Activated naive CD4-positive, alpha-beta T cell treated with Interleukin-2 at 50 U/mL for 16 hours (primary cell): ENCODE measurements around the gene SMIM9.
"Not testable (repeated sequence)": the region's sequence is repeated elsewhere in the genome, so short reads cannot be mapped to it uniquely, and the experiment has no call there.

Source experiments
- DNase-seq: peaks from one replicate; pipeline ENCODE4 v3.0.0-alpha.2; 2020

SMIM9 gene

DNA sequence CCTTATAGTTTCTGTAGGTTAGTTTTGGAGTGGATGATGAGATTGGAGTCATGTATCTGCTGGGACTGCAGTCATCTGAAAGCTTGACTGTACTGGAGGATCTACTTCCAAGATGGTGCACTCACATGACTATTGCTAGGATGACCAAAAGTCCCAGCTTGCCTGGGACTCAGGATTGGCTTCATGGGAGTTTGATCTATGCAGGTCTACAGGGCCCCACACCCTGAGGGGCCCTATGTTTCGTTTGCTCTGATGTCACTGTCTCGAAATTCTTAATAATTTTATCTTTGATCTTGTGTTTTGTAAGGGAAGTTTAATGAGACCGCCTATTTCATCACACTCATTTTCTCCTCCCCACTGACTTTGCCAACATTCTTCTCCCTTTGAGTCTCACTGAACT is at the start of gene SMIM9:
TSS of gene SMIM9 (minus strand) at position 101 of the 400 bp plus-strand sequence. CDS start 3,806 bp downstream, outside the sequence.
- no peak for DNase-seq

DNA sequence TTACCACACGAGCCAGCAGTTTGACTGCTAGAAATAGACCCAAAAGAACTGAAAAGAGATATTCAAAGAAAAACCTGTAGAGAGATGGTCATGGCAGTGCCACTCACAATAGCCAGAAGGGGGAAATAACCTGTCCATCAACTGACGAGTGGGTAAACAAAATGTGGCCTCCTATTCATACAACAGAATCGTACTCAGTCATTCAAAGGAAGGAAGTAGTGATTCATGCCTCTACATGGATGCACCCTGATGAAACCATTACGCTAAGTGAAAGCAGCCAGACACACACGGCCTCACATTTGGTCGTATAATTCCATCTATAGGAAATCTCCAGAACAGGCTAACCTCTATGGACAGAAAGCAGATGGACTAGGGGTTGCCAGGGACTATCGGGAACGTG is 49.6 kb upstream of the SMIM9 start:
- DNase-seq: not testable (repeated sequence)

DNA sequence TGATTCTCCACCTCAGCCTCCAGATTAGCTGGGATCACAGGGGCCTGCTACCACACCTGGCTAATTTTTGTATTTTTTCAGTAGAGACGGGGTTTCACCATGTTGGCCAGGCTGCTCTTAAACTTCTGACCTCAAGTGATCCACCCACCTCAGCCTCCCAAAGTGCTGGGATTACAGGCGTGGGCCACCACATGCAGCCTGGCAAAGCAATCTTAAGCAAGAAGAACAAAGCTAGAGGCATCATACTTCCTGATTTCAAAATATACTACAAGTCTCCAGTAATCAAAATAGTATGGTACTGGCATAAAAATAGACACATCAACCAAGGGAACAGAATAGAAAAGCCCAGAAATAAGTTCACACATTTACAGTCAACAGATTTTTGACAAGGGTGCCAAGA is 38.9 kb upstream of the SMIM9 start:
- DNase-seq: no peak

DNA sequence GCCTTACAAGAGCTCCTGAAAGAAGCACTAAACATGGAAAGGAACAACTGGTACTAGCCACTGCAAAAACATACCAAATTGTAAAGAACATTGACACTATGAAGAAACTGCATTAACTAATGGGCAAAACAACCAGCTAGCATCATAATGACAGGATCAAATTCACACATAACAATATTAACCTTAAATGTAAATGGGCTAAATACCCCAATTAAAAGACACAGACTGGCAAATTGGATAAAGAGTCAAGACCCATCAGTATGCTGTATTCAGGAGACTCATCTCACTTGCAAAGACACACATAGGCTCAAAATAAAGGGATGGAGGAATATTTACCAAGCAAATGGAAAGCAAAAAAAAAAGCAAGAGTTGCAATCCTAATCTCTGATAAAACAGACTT is 34.1 kb upstream of the SMIM9 start:
- not testable (repeated sequence) for DNase-seq

DNA sequence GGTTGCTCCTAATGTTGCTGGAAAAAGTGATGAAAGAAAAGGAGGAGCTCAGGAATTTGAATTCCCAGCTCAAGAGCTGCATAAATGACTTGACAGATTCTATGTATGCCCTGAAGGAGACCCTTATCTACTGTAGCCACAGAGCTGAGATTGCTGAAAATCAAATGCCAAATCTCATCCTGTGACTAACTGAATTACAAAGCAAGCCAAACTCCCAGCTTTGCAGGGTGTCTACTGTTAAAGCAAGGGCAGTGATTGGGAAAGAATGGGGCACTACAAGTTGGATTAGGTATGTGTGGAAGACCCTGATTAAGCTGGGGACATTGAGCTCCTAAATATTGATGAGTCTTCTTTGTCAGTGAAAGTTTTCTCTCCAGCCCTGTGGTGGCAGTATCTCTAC is 20.8 kb upstream of the SMIM9 start:
- DNase-seq: no peak

DNA sequence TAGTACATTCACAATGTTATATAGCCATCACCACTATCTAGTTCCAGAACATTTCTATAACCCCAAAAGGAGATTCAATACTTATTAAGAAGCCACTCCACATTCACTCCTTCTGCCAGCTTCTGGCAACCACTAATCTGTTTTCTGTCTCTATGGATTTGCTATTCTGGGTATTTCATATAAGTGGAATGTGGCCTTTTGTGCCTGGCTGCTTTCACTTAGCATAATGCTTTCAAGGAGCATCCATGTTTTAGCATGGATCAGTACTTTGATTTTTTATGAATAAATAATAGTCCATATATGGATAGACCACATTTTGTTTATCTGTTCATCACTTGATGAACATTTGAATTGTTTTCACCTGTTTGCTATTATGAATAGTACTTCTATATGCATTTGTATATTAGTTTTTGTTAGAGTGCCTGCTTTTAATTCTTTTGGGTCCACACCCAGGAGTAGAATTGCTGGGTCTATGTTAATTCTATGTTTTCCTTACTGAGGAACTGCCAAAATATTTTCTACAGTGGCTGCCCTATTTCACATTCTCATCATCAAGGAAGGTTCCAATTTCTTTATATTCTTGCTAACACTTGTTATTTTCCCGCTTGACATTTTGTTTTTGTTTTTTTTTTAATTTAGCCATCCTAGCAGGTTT is 16.6 kb upstream of the SMIM9 start:
- no peak for DNase-seq

DNA sequence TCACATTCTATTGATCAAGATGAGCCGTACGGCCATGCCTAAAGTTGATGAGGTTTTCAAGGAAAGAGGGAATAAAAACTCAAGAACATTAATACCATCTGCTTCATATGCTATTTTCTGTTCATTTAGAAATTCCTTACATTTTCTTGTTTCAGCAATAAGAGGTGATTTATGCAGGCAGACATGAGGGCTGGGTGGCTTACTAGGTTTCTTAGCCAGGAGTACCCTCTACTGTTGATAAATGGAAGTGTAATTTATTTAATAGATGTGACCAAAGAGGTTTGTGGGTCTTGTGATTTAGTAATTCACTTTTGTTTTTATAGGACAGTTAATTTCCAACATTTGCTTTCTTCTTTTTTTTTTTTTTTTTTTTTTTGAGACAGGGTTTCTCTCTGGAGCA is 6.4 kb upstream of the SMIM9 start:
- DNase-seq: no peak

DNA sequence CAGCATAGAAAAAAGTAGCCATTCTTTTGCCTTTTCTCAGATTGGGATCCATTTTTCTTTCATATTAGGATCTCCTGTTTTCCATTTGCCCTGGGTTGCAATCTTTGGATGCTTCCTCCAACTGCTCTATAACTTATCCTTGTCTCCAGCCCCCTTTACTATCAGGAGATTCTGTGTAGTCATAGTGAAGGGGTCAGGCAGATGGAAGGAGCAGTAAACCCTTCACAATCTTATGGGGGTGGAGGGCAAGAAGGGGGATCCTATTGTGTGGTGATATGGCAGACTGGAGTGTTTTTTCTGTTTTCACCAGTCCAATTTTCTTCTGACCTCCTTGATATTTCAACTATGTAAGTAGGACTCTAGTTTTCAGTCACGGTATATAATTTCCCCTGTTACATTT is 1.7 kb upstream of the SMIM9 start:
- DNase-seq: no peak

DNA sequence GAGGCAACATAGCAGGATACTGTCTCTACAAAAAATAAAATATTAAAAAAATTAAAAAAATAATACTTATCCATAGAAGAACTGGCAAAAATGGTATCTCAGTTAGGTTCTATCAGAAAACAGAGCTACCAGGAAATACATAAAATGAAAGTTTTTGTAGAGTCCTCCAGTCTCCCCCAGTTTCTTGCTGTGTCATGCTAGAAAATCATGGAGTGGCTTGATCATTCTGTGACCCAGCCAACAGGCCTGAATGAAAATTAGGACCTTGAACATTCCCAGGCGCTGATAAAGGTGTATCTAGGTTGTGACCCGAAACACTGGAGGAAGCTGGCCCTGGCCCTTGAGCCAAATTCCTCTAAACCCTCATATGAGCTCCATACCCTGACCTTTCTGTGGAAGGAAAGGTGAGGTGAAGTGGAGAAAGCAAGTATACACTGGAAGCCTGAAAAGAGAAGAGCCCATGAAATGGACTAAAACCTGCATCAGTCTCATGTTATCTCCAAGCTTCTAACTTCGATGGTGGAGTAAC is 652 bp downstream of the SMIM9 start:
- no peak for DNase-seq

DNA sequence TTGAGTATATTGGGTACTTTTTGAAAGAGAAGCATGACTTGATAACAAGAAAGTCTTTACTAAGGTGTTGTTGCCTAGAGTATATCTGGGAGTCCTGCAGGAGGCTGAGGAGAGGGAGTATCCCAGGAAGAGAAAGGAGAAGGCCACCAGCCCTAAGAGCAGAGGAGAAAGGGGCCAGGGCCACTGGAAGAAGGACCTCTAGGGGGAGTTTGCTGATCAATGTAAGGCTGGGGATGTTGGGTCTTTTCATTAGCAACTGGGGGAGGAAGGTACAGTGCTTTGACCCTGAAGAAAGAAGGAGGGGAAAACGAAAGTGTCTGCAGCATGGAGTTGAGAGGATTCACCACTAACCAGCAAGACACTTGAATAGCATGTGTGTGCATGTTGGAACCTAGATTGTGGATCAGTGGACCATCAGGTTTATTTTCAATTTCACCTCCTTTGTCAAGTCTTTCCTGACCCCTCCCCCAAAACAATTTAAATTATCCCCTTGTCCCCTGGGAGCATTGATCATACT is 4.5 kb downstream of the SMIM9 start:
- DNase-seq: no peak

DNA sequence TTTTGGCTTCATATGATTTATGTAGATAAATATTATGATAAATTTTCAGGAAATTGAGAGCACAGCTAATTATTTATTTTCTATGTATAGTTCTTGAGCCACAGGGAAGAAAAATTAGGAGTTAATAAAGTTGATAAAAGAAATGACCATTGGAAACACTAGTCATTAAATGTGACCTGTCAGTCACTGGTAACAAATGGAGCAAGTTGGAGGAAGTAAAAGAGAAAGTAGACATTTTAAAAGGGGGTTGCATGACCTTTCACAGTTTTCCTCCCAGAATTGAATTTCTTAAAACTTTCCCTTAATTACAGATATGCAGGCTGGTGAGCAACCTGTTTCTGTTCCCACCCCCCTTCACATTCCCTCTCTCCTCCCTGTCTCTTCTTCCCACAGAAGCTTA is 5.3 kb downstream of the SMIM9 start:
- no peak for DNase-seq

DNA sequence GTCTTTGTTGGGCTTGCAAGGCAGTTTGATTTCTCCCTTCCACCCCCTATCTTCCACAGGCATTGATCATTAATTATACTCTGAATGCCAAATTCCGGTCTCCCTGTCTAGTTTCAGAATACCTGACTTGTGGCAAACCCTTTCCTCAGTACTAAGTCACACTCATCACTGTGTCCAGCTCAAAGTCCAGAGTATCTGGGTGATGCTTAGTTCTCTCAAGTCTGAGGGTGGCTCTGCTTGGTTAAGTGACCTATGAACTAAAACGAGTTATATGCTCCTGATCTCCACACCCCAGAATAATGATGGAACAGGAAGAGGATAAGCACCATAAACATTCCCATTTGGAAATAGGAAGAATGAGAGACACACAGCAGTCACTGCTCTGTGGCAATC is 6.5 kb downstream of the SMIM9 start:
- no peak for DNase-seq

DNA sequence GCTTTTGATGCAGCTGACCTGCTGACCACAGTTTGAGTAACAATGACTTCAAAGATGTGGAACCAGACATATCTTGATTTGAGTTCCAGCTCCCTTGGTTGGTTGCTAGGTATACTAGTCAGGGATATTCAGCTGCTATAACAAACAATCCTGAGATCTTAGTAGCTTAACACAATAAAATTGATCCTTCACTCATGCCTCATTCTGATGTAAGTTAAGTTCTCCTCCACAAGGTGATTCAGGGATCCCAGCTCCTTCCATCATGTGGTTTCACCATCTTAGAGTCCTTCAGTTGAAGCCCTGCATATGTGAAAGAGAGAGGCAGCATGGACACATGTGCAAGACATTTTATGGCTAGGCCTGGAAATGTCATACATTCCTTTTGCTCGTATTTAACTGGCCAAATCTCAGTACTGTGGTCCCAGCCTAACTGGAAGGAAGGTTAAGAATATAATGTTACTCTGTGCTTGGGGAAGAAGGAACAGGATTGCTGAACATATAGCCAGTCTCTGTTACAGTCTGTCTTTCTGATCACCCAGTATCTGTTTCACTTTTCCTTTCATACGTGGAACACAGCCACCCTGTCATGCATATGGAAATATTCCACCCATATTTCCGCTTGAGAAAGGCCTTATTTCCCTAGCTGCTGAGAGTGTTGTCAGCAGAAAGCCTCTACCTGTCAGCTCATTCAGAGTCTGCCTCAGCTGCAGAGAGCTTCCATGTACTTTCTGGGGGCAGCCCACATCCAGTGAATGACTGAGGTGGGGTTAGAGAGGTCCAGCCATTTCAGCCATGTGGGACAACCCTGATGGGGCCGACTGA is 7.1 kb downstream of the SMIM9 start:
- no peak for DNase-seq

DNA sequence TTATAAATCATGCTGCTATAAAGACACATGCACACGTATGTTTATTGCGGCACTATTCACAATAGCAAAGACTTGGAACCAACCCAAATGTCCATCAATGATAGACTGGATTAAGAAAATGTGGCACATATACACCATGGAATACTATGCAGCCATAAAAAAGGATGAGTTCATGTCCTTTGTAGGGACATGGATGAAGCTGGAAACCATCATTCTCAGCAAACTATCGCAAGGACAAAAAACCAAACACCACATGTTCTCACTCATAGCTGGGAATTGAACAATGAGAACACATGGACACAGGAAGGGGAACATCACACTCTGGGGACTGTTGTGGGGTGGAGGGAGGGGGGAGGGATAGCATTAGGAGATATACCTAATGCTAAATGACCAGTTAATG is 8.9 kb downstream of the SMIM9 start:
- not testable (repeated sequence) for DNase-seq

DNA sequence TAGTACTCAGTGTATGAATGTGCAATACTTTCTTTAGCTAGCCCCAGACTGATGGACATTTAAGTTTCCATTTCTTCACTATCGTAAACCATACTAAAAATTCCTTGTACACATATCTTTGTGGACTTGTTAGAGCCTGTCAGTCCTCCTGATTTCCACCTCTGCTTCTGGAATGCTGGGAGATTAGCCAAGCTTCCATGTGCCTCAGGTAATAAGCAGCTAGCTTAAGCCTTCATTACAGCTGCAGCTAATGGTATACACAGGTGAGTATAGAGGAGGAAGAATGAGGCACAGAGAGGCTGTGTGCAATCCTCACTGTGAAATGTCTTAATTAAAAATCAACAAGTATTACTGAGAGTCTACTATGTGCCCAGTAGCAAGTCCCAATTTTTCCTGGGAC is 9.8 kb downstream of the SMIM9 start:
- DNase-seq: no peak

DNA sequence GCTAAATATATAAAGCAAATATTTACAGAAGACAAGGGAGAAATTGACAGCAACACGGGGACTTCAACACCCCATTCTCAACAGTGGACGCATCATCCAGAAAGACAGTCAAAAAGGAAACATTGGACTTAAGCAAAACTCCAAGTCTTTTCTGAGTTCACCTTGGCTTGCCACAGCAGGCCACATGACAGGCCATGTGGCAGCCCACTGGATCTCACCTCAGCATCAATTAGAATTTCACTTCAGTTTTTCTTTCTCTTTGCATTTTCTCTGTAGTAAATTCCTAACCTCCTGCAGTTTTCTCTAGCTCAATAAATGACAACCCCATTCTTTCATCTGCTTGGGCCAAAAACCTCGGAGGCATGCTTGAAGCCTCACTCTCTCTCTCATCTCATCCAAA is 12.4 kb downstream of the SMIM9 start:
- DNase-seq: no peak

DNA sequence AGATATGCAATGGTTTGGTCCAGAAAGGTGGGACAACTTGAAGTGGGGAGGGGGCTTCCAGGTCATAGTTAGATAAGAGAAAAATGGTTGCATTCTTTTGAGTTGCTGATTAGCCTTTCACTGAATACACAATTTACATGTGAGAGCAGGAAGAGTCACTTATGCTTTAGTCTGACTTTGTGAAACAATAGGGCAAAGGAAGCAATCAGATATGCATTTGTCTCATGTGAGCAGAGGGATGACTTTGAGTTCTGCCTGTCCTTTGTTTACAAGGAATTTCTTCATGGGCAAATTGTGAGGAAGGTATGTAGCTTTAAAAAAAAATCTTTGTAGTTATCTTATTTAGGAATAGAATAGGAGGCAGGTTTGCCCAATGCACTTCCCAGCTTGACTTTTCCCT is 12.9 kb downstream of the SMIM9 start:
- no peak for DNase-seq

DNA sequence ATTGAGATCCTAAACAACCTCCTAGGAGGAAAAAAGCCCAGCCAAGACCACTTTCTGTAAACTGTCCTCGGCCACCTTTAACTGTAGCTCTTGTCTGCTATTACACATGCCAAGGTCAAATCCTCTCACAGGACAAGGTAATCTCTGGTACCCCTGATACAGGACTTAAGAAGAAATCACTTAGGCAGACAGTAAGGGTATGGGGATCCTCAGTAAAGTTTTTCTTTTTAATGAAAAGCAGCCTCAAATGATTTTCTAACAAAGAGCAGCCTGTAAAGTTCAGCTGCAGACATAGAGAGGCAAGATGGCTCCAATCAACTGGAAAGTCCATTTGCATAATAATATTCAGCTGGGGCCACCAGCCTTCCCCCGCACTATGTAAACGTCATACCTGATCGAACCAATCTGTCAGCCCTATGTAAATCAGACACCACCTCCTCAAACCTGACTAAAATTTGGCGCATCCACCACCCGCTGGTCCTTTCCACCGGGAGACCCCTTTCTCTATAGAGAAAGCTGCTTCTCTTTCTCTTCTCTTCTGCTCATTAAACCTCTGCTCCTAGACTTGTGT is 14.6 kb downstream of the SMIM9 start:
- no peak for DNase-seq

DNA sequence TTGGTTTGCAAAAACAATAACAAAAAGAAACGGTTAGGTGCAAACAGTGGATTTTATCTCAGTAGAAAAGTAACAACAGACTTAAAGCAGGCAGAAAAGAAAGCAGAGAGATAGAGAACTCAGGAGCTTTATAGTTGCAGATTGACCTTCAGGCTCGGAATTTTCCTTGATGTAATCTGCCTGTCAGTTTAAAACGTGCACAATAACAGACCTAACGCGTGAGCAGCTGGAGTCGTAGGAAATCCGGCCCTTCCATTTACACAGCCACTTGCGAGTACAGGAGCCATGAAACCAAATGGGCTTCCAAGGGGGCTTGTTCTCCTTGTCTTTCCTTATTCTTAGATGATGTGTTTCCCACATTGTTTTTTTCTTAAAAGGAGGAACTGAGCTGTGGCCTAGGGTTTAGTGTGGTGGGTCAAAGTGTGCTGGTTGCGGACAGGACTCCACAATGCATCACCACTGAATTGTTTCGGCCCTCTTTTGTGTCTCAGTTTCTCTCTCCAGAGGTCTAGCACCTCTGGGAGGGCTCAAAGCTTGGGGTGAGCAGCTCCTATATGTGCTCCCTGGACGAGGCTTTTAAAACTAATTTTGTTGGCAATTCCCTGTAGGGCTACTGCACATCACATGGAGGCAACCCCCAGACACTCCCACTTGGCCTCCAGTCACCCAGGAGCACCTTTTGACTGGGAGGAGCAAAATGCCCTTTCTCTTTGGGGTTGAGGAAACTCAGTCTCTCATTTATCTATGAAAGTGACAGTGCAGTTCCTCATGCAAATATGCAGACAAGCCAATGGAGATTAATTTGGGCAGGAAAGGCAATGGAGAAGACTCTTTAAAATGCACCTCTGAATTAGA is 15.3 kb downstream of the SMIM9 start:
- DNase-seq: no peak

DNA sequence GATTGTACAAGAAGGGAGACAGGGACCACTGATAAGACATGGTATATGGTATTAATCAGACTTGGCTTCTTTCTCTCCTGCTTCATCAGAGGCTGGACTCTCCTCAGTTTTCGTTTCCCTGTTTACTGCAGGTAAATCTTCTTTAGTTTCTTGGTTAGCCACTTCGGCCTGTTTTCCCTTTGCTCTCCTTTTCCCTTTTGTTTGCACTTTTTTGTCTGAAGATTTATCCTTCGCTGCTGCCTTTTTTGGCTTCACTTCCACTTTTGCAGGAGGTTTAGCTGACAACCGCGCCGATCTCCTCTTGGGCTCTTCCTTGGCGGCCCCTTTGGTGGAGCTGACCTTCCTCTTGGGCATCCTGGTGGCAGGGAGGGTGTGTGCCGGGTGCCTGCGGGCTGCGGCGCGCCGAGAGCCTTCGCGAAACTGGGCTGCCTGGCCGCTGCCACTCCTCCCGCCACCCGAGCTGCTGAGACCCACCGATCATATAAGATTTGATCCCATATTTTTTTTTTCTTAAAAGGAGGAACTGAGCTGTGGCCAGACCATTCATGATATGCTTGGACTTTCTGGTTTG is 17.3 kb downstream of the SMIM9 start:
- not testable (repeated sequence) for DNase-seq

DNA sequence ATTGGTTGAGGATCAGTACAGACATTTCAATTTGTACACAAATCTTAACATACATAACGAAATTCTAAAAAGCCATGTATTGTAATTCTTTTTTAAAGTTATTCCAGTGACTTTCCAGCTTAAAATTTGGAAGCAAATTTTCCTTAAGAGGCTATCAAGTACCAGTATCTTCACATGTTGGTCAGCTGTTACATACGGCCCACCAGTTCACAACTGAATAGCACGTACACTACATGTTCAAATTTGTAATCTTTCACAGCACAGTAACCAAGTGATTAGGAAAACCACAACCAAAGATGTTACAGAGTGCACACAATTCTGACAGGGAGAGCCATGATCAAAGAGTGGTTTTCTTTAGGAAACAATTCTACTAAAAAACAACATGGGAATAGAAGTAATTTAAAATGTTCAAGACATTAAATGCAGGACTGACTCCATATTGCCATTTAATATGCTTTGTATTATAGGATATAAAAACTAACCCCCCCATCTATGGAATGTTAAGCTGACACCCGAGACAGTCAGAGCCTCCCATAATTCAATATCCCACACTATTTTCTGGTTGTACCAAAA is 18.1 kb downstream of the SMIM9 start:
- not testable (repeated sequence) for DNase-seq

DNA sequence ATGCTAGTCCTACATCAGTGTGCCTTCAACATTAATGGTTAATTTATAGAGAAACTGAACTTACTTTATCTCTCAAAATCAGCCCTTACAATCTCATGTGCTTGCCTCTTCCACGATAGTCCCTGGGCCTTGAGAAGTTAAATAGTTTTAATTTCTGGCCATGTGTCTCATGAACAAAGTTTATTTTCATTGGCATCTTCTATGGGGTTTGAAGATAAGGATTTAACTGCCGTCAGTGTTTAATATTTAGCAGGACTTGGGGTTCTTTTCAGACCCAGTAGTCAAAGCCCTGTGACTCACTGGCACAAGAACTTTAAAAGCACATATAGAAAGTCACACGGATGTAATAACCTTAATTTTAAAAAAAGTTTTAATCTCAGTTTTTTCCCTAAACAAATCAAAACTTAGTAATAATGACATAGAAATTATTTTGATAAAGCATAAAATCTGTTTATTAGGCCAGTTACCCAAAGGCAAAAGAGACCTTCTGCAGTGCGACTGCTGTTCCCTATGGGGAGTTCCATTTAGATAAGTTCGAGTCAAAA is 19.1 kb downstream of the SMIM9 start:
- DNase-seq: no peak
